ENCODE measurements around the gene ZNF892. TPM values are rescaled to one million over a fixed set of nuclear protein-coding genes. Genes with fewer than 3 reads are reported as not detected.
A peak's percentile ranks its signal among the peaks of the same experiment; 100 is the strongest.

The ZNF892 gene
- 1 to 10 TPM; 2.7 to 3.3 TPM for total RNA-seq

DNA sequence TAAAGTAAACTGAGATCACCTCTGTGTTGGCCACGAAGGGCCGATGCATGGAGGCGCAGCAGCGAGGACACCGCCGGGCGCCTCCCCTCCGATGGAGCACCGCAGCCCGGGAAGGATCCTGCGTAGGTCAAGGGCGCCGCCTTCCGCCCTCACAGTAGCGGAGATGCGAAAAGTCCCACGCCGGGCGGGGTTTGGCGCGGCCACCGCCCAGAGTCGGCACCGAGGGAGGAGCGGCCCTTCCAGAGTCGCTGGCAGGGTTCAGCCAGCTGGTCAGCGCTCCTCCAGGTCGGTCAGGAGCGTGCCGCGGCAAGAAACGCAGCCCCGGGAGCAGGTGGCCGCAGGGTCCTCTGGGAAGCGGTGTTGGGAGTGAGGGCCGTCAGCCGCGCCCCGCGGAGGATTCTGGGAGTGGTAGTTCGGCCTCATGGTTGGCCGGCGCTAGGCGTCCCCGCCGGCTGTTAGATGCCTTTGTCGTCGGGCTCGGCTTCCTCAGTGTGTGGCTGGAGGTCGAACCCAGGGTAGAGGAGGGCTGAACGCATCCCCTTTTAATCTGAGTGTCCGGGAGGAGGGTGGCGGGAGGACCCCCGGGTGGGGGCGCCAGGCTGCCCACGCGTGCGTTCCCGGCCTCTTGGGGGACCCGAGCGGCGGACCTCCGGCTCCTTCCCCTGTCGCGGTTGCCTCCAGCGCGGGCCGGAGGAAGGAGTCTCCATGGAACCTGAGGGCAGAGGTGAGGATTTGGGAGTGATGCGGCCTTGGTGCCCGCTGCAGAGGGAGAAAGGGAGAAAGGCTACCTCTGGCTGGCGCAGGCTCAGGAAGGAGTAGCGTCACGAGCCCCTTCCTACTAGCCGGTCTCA lies at the start of gene ZNF892:
Gene ZNF892 (plus strand): TSS at position 411 of the 851 bp plus-strand sequence. CDS start 295 bp downstream, at position 706.
- peak within 1 kb of the TSS; percentile 30 for H3K27ac Mint-ChIP-seq
- peaks cover 15% of the 10 kb centered on the region for H3K4me1 Mint-ChIP-seq (ENCODE audit: low read depth)
- POLR2A ChIA-PET, result no interaction called here
- intact Hi-C loops (cut with micrococcal nuclease), result loop anchor here (1.0 to 2.0 kb wide), 5 partner anchors 15 to 185 kb away; partner anchors contain the start of gene ZNF2
- peak within 1 kb of the TSS; percentile 89 for H3K4me3 Mint-ChIP-seq
- DNase-seq, result peak; percentile 88
- CTCF ChIA-PET, result no interaction called here
- peaks cover 33% of the 10 kb centered on the region for H3K36me3 Mint-ChIP-seq
- peaks cover 30% of the 10 kb centered on the region for H3K9me3 Mint-ChIP-seq
- H3K27me3 Mint-ChIP-seq, result no peaks in the 10 kb centered on the region

DNA sequence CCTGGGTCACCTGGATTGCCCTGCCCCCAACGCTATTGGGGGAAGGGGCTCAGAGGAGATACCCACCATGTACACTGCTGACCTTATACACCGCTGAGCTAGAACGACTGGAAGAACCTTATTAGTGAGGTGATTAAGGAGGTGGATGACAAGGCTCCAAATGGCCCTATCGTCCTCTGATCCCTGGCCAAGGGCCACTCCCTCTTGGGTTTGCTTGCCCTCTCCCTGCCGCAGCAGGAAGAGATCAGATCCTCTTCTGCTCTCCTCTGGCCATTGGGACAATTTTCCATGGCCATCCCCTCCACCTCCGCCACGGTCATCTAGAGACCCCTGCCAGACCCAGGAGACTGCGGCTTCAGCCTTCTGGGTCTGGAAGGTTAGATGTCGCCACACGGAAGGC lies 48.9 kb upstream of the ZNF892 start:
- peak overlapping the region; percentile 76 for H3K4me3 Mint-ChIP-seq
- POLR2A ChIA-PET, result no interaction called here
- no peak overlapping the region for H3K27ac Mint-ChIP-seq
- CTCF ChIA-PET, result interaction anchor here (1.1 to 1.3 kb wide), 2 partner anchors 74 to 79 kb away, joined by 3 read pairs; no protein-coding TSS in a partner anchor
- peaks cover 29% of the 10 kb centered on the region for H3K9me3 Mint-ChIP-seq
- DNase-seq, result no peak
- intact Hi-C loops (cut with micrococcal nuclease), result loop anchor here (2.0 kb wide), 1 partner anchor 82 kb away; no protein-coding TSS in a partner anchor
- H3K4me1 Mint-ChIP-seq (ENCODE audit: low read depth), result peaks cover 10% of the 10 kb centered on the region
- H3K27me3 Mint-ChIP-seq, result no peaks in the 10 kb centered on the region
- H3K36me3 Mint-ChIP-seq, result peaks cover 35% of the 10 kb centered on the region

DNA sequence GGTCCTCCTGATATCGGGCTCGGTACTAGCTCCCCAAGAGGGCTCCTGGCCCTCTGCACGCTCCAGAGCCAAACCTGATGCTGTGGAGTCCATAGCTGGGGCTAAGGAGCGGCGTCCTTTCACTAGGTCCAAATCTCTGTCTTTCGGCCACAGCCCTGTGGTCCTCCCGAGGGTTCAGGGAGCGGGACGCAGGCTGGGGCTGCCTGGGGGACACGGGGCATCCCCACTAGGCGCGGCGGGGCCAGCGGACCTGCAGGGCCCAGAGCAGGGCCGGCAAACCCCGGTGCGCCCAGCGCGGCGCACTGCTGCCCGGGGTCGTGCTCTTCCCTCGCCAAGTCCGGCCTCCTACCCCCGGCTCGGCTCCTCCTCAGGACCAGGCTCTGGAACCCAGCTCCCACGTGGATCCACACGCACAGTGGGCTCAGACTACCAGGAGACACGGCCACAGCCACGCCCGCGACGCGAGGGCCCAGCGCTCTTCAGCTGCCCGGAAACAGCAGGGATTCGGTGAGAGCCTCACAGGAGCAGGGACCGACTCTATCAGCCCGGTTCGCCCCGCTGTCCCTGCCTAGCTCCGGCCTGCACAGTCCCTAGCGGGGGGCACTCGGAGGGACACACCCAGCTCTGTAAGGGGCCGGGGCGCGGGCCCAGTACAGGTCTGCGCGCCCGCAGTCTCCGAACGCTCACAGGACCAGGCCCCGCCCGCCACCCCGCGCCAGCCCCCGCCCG lies 48.3 kb upstream of the ZNF892 start:
- Mint-ChIP-seq H3K36me3 (peaks cover 29% of the 10 kb centered on the region), H3K27me3 (no peaks in the 10 kb centered on the region), H3K9me3 (peaks cover 24% of the 10 kb centered on the region), H3K4me1 (ENCODE audit: low read depth) (peaks cover 15% of the 10 kb centered on the region), H3K4me3 (peak overlapping the region; percentile 76), H3K27ac (no peak overlapping the region)
- DNase-seq, result peak; percentile 42
- ChIA-PET POLR2A (interaction anchor here (1.0 kb wide), 1 partner anchor 38 kb away, joined by 4 read pairs; no protein-coding TSS in a partner anchor), CTCF (interaction anchor here (1.2 to 1.4 kb wide), 3 partner anchors 37 to 83 kb away, joined by 3 to 9 read pairs (median 4); partner anchors contain the start of gene MRPS5)
- intact Hi-C loops (cut with micrococcal nuclease), result loop anchor here (1.0 to 2.0 kb wide), 2 partner anchors 37 to 82 kb away; no protein-coding TSS in a partner anchor

DNA sequence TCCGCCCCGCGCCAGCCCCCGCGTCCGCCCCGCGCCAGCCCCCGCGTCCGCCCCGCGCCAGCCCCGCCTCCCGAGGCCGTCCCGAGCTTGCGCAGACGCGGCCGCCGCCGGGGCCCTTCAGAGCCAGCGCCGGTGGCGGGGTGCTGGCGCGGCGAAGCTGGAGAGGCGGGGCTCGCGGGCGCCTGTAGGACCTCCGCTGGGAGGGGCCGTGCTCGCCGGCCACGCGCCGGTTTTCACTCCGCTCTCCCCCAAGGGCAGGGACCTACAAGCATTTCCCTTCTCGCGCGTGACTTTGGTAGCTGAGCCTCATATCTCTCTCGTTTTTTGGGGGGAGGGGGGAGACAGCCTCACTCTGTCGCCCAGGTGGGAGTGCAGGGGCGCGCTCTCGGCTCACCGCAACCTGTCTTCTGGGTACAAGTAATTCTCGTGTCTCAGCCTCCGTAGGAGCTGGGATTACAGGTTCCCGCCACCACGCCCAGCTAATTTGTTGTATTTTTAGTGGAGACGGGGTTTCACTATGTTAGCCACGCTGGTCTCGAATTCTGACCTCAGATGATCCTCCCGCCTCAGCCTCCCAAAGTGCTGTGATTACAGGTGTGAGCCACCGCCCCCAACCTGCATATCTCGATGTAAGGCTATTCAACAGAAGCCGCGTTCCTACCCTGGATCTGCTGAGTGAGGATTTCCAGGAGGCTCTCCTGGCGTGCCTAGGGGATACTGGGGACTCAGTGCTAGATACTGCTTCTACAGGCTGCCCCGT lies 47.5 kb upstream of the ZNF892 start, which contains the start of gene ZNF514:
Gene ZNF514 (minus strand): TSS at position 159 of the 760 bp plus-strand sequence. CDS start 6,595 bp downstream, outside the sequence.
- no peaks in the 10 kb centered on the region for H3K27me3 Mint-ChIP-seq
- peaks cover 21% of the 10 kb centered on the region for H3K36me3 Mint-ChIP-seq
- H3K4me3 Mint-ChIP-seq, result peak within 1 kb of the TSS; percentile 82
- DNase-seq, result peak; percentile 76
- ChIA-PET POLR2A (interaction anchor here (1.0 kb wide), 1 partner anchor 39 kb away, joined by 4 read pairs; no protein-coding TSS in a partner anchor), CTCF (interaction anchor here (1.2 to 1.4 kb wide), 3 partner anchors 38 to 83 kb away, joined by 3 to 9 read pairs (median 4); partner anchors contain the start of gene MRPS5)
- peaks cover 16% of the 10 kb centered on the region for H3K9me3 Mint-ChIP-seq
- H3K27ac Mint-ChIP-seq, result peak within 1 kb of the TSS; percentile 62
- peaks cover 20% of the 10 kb centered on the region for H3K4me1 Mint-ChIP-seq (ENCODE audit: low read depth)
- intact Hi-C loops (cut with micrococcal nuclease), result loop anchor here (1.0 to 2.0 kb wide), 2 partner anchors 38 to 83 kb away; no protein-coding TSS in a partner anchor

DNA sequence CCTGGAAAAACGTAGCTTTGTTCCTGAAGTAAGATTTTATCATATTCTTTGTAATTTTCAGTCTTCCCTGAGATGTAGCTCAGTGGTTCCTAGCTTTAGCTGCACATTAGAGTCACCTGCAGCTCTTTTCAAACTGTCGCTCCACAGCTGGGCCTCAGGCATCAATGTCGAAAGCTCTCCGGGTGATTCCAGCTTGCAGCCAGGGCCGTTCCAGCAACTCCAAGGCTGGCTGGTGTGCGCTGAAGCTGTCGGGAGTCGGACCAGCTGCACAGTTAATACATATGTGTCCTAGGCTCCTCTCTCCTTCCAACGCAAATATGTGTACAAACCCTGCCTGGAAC lies 42.3 kb upstream of the ZNF892 start:
- ChIA-PET POLR2A (interaction anchor here (0.8 to 3.1 kb wide), 5 partner anchors 43 to 238 kb away, joined by 3 to 18 read pairs (median 6); partner anchors contain the start of genes FAHD2A, MAL and MRPS5), CTCF (interaction anchor here (1.1 to 2.1 kb wide), 7 partner anchors 28 to 208 kb away, joined by 3 to 8 read pairs (median 4); partner anchors contain the start of gene MRPS5)
- H3K4me3 Mint-ChIP-seq, result peak overlapping the region; percentile 100
- H3K4me1 Mint-ChIP-seq (ENCODE audit: low read depth), result peaks cover 37% of the 10 kb centered on the region
- H3K27me3 Mint-ChIP-seq, result no peaks in the 10 kb centered on the region
- no peak for DNase-seq
- H3K36me3 Mint-ChIP-seq, result peaks cover 7% of the 10 kb centered on the region
- no peaks in the 10 kb centered on the region for H3K9me3 Mint-ChIP-seq
- H3K27ac Mint-ChIP-seq, result peak overlapping the region; percentile 93
- intact Hi-C loops (cut with micrococcal nuclease), result loop anchor here (1.0 to 5.0 kb wide), 5 partner anchors 42 to 238 kb away; partner anchors contain the start of genes FAHD2A, MAL and ZNF892

DNA sequence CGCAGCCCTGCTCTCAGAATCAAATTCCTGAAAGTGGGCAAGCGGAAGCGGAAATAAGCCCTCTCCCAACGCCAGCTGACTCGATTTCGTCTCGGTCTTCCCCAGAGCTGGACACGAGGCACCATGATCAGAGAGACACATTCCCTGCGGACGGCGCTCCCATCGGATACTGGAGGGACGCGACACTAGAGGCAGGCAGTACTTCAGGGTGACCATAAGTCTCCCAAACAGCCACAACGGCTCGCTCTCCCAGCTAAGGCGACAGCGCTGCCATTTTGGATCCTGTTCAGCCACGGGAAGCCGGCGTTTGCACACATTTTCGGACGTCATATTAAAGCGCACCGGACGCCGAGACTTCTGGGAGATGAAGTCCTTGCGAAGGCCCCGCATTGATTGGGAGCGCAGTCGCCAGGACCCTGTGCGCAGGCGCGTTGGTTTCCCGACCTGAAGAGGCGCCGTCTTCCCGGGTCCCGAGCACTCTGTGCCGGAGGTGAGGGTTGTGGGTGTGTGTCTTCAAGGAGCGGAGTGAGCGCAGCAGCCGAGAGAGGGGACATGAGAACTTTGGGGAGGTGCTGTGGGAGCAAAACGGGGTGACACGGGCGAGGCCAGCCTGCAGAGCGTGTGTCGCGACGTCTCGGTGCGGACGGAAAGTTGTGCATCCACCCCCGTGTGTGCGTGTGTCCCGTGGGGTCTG lies 41.8 kb upstream of the ZNF892 start, which contains the start of gene ZNF2:
Gene ZNF2 (plus strand): TSS at position 439 of the 694 bp plus-strand sequence. CDS start 10,418 bp downstream, outside the sequence.
- DNase-seq, result peak; percentile 98
- peak within 1 kb of the TSS; percentile 100 for H3K4me3 Mint-ChIP-seq
- peaks cover 7% of the 10 kb centered on the region for H3K36me3 Mint-ChIP-seq
- ChIA-PET CTCF (interaction anchor here (0.9 to 2.1 kb wide), 9 partner anchors 27 to 208 kb away, joined by 3 to 8 read pairs (median 4); partner anchors contain the start of gene MRPS5), POLR2A (interaction anchor here (0.8 to 3.1 kb wide), 5 partner anchors 44 to 237 kb away, joined by 3 to 18 read pairs (median 6); partner anchors contain the start of genes FAHD2A, MAL and MRPS5)
- peak within 1 kb of the TSS; percentile 93 for H3K27ac Mint-ChIP-seq
- no peaks in the 10 kb centered on the region for H3K27me3 Mint-ChIP-seq
- peaks cover 33% of the 10 kb centered on the region for H3K4me1 Mint-ChIP-seq (ENCODE audit: low read depth)
- intact Hi-C loops (cut with micrococcal nuclease), result loop anchor here (1.0 to 5.0 kb wide), 5 partner anchors 42 to 237 kb away; partner anchors contain the start of genes FAHD2A, MAL and ZNF892
- no peaks in the 10 kb centered on the region for H3K9me3 Mint-ChIP-seq

DNA sequence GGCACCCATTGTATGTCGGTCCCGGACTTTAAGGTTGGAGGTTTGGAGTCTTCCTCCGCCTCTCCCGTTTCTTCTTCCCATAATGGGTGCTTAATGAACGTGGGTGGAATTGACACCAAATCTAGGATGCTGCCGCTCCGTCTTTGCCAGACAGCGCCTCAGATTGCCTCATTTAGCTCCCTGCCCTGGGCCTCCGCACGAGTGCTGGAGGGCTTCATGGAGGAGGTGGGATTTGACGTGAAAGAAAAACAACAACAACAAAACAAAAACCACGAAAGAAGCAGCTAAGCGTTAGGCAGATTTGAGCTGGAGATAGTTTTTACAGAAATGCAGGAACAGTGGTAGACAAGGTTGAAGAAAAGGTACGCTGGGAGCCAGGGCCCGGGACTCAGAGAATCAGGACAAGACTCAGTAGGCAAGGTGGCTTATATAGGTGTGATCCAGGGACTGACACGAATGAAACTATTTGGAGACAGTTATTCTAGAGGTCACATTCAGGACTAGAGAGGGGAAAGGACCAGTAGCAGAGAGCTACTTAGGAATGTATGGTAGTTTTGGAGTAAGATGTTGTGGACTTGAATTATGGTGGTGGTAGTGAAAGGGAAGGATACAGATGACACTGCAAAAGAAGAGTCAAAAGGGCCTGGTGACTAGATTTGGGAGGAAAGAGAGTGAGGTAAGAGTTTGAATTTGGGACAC lies 41.1 kb upstream of the ZNF892 start:
- H3K27ac Mint-ChIP-seq, result peak overlapping the region; percentile 93
- ChIA-PET POLR2A (interaction anchor here (1.7 to 3.1 kb wide), 2 partner anchors 44 to 91 kb away, joined by 5 to 18 read pairs; partner anchors contain the start of gene MRPS5), CTCF (interaction anchor here (0.6 to 2.1 kb wide), 10 partner anchors 44 to 209 kb away, joined by 3 to 8 read pairs (median 4); partner anchors contain the start of gene MRPS5)
- H3K9me3 Mint-ChIP-seq, result no peaks in the 10 kb centered on the region
- peaks cover 32% of the 10 kb centered on the region for H3K4me1 Mint-ChIP-seq (ENCODE audit: low read depth)
- H3K27me3 Mint-ChIP-seq, result no peaks in the 10 kb centered on the region
- intact Hi-C loops (cut with micrococcal nuclease), result loop anchor here (5.0 kb wide), 1 partner anchor 139 kb away; the partner anchor contains the start of gene MAL
- H3K36me3 Mint-ChIP-seq, result peaks cover 7% of the 10 kb centered on the region
- no peak for DNase-seq
- peak overlapping the region; percentile 100 for H3K4me3 Mint-ChIP-seq

DNA sequence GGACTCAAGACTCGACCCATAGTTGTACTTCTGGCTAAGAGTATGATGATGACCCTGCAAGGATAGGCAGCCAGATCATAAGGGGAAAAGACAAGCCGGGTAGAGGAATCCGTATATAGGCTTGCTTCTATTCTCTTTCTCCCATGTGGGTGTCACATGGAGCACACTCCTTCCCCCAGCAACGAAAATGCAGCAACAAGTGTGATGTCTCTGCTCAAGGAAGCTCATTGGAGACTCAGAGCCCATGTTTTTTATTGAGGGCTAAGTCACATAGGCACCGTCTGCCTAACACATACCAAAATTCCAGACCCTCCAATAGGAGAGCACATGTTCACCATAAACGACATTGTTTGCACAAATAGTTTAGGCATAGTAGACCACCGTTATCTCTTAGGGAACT lies 35.4 kb upstream of the ZNF892 start:
- ChIA-PET CTCF (no interaction called here), POLR2A (no interaction called here)
- no peaks in the 10 kb centered on the region for H3K9me3 Mint-ChIP-seq
- peaks cover 6% of the 10 kb centered on the region for H3K4me1 Mint-ChIP-seq (ENCODE audit: low read depth)
- no peaks in the 10 kb centered on the region for H3K27me3 Mint-ChIP-seq
- H3K36me3 Mint-ChIP-seq, result peaks cover 8% of the 10 kb centered on the region
- intact Hi-C loops (cut with micrococcal nuclease), result no loop called here
- DNase-seq, result no peak
- no peak overlapping the region for H3K27ac Mint-ChIP-seq
- no peak overlapping the region for H3K4me3 Mint-ChIP-seq

DNA sequence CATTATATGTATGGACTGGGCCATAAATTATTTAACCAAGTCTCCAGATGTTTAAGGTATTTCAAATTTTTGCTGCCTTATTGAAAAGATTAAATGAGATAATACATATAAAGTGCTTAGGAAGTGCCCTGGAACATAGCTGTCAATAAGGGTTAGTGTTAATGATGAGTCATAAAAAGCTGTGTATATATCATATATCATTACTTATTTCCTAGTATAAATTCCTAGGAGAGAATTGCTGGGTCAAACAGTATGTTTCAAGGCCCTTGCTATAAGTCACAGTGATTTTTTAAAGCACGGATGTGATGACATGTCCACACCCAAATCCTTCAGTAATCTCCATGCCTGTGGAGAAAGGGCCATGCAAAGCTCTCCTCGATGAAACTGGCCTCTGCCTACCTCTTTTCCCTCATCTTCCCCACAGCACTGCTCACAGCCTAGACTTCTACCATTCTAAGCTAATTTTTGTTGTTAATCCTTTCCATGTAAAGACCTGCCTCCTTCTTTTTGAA lies 33.2 kb upstream of the ZNF892 start:
- POLR2A ChIA-PET, result no interaction called here
- Mint-ChIP-seq H3K36me3 (peaks cover 28% of the 10 kb centered on the region), H3K27me3 (no peaks in the 10 kb centered on the region), H3K4me3 (no peak overlapping the region), H3K4me1 (ENCODE audit: low read depth) (no peaks in the 10 kb centered on the region), H3K27ac (no peak overlapping the region), H3K9me3 (no peaks in the 10 kb centered on the region)
- CTCF ChIA-PET, result no interaction called here
- DNase-seq, result no peak
- intact Hi-C loops (cut with micrococcal nuclease), result no loop called here

DNA sequence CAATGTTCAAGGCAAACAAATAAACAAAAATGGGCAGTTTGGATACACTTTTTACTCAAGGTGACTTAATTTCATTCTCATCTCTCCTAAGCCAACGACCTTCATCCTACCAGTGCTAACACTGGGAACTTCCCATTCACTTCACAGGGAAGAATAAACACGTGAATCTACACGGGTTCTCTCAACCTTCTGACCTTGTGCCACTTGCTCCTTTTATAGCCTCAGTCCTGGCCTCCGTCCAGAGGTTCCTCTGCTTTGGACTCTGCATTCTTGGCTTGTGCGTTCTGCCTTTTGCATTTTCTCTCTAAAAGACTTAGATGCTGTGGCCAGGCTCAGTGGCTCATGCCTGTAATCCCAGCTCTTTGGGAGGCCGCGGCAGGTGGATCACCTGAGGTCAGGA lies 27.9 kb upstream of the ZNF892 start:
- intact Hi-C loops (cut with micrococcal nuclease), result no loop called here
- ChIA-PET CTCF (no interaction called here), POLR2A (no interaction called here)
- DNase-seq, result no peak
- Mint-ChIP-seq H3K27ac (no peak overlapping the region), H3K27me3 (no peaks in the 10 kb centered on the region), H3K36me3 (peaks cover 76% of the 10 kb centered on the region), H3K4me1 (ENCODE audit: low read depth) (no peaks in the 10 kb centered on the region), H3K9me3 (peaks cover 33% of the 10 kb centered on the region), H3K4me3 (no peak overlapping the region)

All from activated CD4-positive, alpha-beta memory T cell treated with anti-CD3 and anti-CD28 coated beads for 36 hours (primary cell).